GM12874 (cell line): Measurements from ENCODE around the gene GPHN.

ENCODE experiments used
- CTCF ChIP-seq: IDR thresholded peaks from 2 replicates; pipeline ENCODE4 v1.5.1; 2011; ENCODE audit warnings: low read depth, mild to moderate bottlenecking, control low read depth, low read length, moderate library complexity; ENCODE audit not compliant: insufficient read depth

The GPHN gene

GRCh38 chr14:66831173-66831572, 323.2 kb downstream of the GPHN start:
- no peak for TF ChIP-seq CTCF

DNA sequence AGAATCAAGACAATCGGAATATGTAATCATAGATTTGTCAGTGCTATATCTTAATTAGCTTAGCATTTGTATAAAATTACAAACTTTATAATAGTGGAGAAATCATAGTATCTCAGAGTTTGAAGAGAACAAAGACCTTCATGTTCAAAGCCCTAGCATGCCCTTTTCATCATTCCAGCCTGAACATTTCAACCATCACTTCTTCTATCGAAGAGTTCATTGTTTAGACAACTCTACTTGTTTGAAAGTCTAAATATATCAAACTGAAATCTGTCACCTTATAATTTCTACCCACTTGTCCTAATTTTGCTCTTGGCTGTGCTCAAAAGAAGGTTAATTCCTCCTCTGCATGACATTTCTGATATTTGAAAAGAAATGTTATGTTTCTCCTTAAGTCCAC, 325.9 kb downstream of the GPHN start:
- no peak for TF ChIP-seq CTCF

DNA sequence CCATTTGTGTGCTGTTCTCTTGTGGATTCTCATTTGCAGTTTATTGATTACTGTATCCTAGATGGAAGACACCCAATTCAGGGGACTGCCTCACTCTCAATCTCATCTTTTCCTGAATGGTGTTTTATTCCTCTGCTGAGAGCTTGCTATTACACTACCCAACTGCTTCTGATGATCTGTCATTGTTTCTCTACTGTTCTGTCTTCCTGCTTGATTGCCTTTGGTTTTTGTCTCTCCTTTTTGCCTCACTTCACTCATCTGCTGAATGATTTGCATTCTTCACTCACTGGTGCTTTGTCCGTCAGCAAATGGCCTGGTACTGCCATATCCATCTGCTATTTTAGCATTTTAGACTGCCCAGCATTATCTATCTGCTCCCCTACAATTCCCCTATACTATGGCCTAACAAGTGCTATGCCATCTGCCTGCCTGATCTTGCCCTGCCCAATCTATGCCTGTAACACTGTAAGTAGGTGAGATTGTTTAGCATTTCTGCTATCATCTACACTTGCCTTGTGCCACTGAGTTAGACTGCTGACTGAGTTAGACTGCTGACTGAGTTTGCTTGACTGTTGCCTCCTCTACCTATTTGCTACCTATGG, 335.1 kb downstream of the GPHN start:
- TF ChIP-seq CTCF: no peak

DNA sequence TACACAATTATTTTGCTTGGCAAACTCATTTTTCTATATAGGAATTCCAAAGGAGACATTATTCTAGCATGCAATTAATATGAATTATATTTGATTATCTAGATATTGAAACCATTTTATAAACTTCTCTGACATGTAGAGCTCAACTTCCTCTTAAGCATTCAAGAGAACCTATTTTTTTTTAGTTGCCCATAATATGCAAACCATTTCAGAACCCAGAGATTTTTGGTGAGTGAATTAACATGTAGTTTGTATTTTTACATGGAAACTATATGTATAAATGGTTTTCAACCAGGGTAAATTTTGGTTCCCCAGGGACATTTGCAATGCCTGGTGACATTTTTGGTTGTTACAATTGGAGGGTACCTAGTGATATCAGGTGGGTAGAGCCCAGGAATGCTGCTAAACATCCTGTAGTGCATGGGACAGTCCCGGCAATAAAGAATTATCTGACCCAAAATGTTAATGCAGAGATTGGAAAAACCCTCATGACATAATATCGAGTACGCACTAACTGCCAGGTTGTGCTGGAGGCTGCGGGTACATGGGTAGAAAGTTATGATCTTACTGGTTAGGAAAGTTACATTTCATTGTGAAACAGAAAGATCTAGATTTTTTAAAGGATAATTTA, 342.4 kb downstream of the GPHN start:
- TF ChIP-seq CTCF: no peak

GRCh38 chr14:66853311-66853710, 345.4 kb downstream of the GPHN start:
- TF ChIP-seq CTCF: no peak

DNA sequence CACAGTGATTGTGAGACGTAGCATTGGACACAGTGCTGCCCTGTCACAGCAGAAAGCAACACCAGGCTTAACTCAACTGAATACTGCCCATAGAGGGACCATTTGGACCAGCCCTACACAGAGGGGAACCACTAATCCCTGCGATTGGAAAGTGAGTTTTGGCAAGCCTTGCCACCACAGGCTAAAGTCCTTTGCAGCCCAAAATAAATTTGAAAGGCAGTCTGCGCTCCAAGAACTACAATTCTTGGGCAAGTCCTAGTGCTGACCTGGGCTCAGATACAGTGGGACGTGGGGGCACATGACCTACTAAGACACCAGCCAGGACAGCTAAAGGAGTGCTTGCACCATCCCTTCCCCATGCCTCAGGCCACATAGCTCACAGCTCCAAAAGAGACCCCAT, 349.9 kb downstream of the GPHN start:
- no peak for TF ChIP-seq CTCF

DNA sequence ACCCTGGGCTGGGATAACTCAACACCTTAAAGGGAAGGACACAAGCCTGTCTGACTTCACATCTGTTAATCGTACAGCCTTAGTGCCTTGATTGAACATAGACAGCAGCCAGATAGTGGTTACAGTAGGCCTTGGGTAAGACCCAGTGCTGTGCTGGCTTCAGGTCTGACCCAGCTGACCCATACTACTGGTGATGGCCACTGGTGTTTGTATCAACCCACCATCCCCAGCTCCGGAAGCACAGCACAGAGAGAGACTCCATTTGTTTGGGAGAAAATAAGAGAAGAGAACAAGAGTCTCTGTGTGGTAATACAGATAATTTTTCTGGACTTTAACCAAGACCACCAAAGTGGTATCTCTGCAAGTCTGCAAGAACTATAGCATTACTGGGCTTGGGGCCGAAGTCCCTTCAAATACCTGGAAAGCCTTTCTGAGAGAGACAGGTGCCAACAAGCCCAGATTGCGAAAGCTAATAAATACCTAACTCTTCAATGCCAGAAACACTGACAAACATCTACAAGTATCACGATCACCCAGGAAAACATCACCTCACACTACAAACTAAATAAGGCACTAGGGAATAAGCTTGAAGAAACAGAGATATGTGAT, 351.2 kb downstream of the GPHN start:
- TF ChIP-seq CTCF: no peak
